Measurements from ENCODE around the gene KRT3. TPM values are rescaled to one million over a fixed set of nuclear protein-coding genes. Genes with fewer than 3 reads are reported as not detected.
A peak's percentile ranks its signal among the peaks of the same experiment; 100 is the strongest.

Gene KRT3
- polyA plus RNA-seq, 6 donors from 2014 or later: not detected

GRCh38 chr12:52832985-52833905 lies 37.3 kb upstream of the KRT3 start:
- Mint-ChIP-seq H3K27me3 (peaks cover under 1 to 43% (median 28%) of the 10 kb centered on the region in 3 donors), H3K27ac (no peak overlapping the region), H3K36me3 (no peaks in the 10 kb centered on the region), H3K4me1 (no peaks in the 10 kb centered on the region), H3K4me3 (no peak overlapping the region), H3K9me3 (peaks cover 0 to 2% (median 0%) of the 10 kb centered on the region in 7 donors)
- DNase-seq (no peak), ATAC-seq (ENCODE audit: low read depth in 2 of 2) (no peak)

- no peak overlapping the region for H3K27ac Mint-ChIP-seq
- no peaks in the 10 kb centered on the region for H3K9me3 Mint-ChIP-seq
- H3K4me1 Mint-ChIP-seq: no peaks in the 10 kb centered on the region
- peaks cover 4 to 37% (median 24%) of the 10 kb centered on the region in 3 donors for H3K27me3 Mint-ChIP-seq
- DNase-seq (no peak), ATAC-seq (ENCODE audit: low read depth in 2 of 2) (no peak)
- H3K36me3 Mint-ChIP-seq: no peaks in the 10 kb centered on the region
- H3K4me3 Mint-ChIP-seq: no peak overlapping the region
Observed at GRCh38 chr12:52832451-52832850, 36.5 kb upstream of the KRT3 start.

DNA sequence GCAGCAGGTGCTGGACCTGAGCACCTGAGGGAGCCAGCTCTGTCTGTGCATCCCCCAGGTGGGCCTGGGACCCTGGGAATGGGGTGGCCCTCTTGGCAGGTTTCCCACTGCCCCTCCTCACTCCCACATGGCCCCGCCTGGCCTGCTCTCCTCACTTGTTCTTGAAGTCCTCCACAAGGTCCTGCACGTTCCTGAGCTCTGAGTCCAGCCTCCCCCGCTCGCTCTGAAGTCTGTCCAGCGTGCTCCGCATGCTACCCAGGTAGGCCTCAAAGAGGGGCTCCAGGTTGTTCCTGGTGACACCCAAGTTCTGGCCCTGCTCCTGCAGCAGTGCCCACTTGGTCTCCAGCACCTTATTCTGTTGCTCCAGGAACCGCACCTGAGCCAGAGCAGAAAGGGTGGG lies 35.3 kb upstream of the KRT3 start:
- Mint-ChIP-seq H3K36me3 (no peaks in the 10 kb centered on the region), H3K27ac (no peak overlapping the region), H3K4me3 (no peak overlapping the region), H3K4me1 (no peaks in the 10 kb centered on the region), H3K9me3 (no peaks in the 10 kb centered on the region), H3K27me3 (peaks cover 13 to 37% (median 22%) of the 10 kb centered on the region in 3 donors)
- no peak for DNase-seq
- ATAC-seq (ENCODE audit: low read depth in 2 of 2): no peak

- no peak overlapping the region for H3K27ac Mint-ChIP-seq
- no peak for ATAC-seq (ENCODE audit: low read depth in 2 of 2)
- H3K9me3 Mint-ChIP-seq: no peaks in the 10 kb centered on the region
- no peak overlapping the region for H3K4me3 Mint-ChIP-seq
- H3K36me3 Mint-ChIP-seq: no peaks in the 10 kb centered on the region
- H3K27me3 Mint-ChIP-seq: peaks cover 13 to 40% (median 16%) of the 10 kb centered on the region in 3 donors
- no peak for DNase-seq
- H3K4me1 Mint-ChIP-seq: no peaks in the 10 kb centered on the region
Observed at GRCh38 chr12:52829986-52830770, 34.3 kb upstream of the KRT3 start.

DNA sequence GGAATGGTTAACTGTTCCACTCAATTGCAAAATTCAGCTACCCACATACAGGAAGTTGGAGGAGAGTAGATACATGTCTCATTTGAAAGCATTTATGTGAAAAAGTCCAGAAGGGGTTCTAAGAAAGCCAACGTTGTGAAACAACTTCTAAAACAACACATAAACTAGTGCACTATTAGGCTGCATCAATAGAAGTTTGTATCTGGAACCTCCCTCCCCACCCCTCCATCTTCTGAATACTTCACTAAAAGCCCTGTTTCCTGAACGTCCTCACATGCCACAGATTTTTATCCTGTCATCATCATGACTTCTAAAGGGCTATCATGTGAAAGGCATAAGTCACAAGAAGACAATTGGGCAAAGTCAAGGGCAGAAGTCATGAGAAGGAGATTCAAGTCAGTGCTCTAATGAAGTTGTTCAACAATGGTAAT lies 32.7 kb upstream of the KRT3 start:
- no peak for DNase-seq
- no peaks in the 10 kb centered on the region for H3K36me3 Mint-ChIP-seq
- no peaks in the 10 kb centered on the region for H3K9me3 Mint-ChIP-seq
- peaks cover 13 to 45% (median 16%) of the 10 kb centered on the region in 3 donors for H3K27me3 Mint-ChIP-seq
- no peaks in the 10 kb centered on the region for H3K4me1 Mint-ChIP-seq
- ATAC-seq (ENCODE audit: low read depth in 2 of 2): no peak
- no peak overlapping the region for H3K27ac Mint-ChIP-seq
- no peak overlapping the region for H3K4me3 Mint-ChIP-seq

DNA sequence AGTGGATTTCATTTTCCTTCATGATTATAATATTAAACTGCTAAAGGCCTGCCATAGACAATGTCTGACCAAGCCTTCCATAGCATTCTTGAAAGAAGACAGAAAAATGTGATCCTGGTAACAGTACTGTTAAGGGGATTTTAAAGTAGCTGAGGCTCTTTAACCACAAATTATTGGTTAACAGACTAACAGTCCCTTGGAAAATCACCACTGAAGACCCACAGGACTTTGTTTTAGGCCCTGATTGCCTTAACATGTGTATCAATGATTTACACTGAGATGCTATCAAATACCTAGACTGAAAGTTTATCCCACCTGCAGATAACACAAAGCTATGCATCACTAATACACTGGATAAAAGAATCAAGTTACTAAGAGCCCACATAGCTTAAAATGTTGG lies 32.2 kb upstream of the KRT3 start:
- ATAC-seq (ENCODE audit: low read depth in 2 of 2) (no peak), DNase-seq (no peak)
- no peak overlapping the region for H3K27ac Mint-ChIP-seq
- no peaks in the 10 kb centered on the region for H3K9me3 Mint-ChIP-seq
- no peak overlapping the region for H3K4me3 Mint-ChIP-seq
- H3K4me1 Mint-ChIP-seq: no peaks in the 10 kb centered on the region
- no peaks in the 10 kb centered on the region for H3K36me3 Mint-ChIP-seq
- peaks cover 13 to 47% (median 16%) of the 10 kb centered on the region in 3 donors for H3K27me3 Mint-ChIP-seq

DNA sequence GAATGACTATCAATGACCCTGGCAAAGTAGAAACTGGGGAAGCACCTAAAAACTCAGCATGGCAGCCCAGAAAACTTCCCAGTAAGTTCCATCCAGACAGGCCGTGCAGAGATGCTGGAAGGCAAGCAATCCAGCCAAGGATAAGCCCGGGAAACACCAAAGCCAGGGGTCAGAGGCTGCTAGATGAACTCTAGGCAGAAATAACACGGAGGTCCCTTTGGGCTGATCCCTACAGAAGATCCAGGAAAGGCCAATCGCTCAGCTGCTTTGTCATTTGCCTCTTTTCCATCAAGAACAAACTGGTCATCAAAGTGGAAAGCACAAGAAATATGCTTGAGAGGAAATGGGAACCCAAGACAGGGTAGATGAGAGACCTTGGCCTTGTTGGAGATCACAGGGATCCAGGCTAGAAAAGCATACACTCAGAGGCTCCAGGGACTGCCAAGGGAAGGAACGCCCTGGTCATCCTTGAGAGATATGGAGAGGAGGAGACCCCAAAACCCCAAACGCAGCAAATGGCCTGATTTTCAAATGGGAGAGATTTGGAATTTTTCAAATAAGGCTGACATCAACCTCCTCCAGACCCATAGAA lies 31.7 kb upstream of the KRT3 start:
- no peaks in the 10 kb centered on the region for H3K9me3 Mint-ChIP-seq
- peaks cover 13 to 46% (median 16%) of the 10 kb centered on the region in 3 donors for H3K27me3 Mint-ChIP-seq
- ATAC-seq (ENCODE audit: low read depth in 2 of 2) (no peak), DNase-seq (no peak)
- no peaks in the 10 kb centered on the region for H3K4me1 Mint-ChIP-seq
- no peak overlapping the region for H3K4me3 Mint-ChIP-seq
- no peaks in the 10 kb centered on the region for H3K36me3 Mint-ChIP-seq
- no peak overlapping the region for H3K27ac Mint-ChIP-seq

DNA sequence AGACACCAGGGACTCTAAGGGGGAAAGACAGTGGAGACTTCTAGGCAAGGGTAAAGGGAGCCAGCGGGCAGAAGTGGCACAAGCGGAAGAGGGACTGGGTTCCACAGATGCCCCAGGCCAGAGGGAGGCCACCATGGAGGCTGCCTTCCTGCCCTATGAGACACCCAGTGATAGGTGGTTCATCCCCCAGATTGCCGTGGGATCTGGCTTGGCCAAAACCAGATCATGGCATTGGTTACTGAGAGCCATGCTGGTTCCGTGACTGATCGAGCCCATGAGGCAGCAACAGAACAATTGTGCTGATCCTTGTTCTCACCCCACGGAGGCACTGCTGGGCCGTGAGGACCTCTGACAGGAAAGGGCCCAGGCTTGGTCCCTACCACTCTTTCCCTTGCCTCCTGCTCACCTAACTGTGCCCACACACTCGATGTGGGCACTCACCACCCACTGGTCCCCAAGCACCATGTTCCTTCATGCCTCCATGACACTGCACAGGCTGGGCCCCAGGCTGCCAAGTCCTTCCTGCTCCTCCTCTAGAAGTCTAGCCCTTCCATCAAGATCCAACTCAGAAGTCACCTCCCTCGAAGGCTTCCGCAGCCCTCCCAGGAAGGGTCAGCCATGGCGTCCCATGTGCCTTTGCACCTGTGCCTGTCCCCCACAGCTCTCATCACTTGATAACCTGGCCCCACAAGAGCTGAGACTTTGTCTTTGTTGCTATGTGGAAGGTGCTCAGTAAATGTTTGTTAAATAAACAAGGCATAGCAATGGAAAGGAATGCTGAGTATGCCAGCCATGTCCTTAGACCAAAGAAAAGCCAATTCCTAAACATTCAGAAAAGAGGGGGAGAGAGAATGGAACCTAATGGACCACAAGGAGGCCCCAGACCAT lies 30.9 kb upstream of the KRT3 start:
- Mint-ChIP-seq H3K9me3 (no peaks in the 10 kb centered on the region), H3K27me3 (peaks cover 13 to 45% (median 16%) of the 10 kb centered on the region in 3 donors), H3K4me1 (no peaks in the 10 kb centered on the region), H3K36me3 (no peaks in the 10 kb centered on the region), H3K27ac (no peak overlapping the region), H3K4me3 (no peak overlapping the region)
- no peak for DNase-seq
- no peak for ATAC-seq (ENCODE audit: low read depth in 2 of 2)

DNA sequence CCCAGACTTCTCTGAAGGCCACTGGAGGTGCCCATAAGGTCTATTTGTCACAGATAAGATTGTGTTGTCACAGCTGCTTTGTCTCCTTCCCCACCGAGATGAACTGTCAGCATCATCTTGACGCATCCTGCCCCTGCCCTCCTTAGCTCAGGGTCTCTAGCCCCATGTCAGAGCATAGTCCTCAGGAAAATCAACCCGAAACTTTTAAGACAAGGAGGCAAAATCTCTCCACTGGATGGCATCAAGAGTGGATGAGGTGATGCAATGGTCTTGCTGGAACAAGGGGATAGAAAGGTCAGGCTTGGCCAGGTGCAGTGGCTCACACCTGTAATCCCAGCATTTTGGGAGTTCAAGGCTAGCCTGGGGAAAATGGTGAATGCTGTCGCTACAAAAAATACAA lies 30.0 kb upstream of the KRT3 start:
- H3K36me3 Mint-ChIP-seq: no peaks in the 10 kb centered on the region
- no peak overlapping the region for H3K27ac Mint-ChIP-seq
- peak overlapping the region in 1 of 8 donors; percentile 42 for H3K4me3 Mint-ChIP-seq
- H3K9me3 Mint-ChIP-seq: no peaks in the 10 kb centered on the region
- H3K27me3 Mint-ChIP-seq: peaks cover 13 to 52% (median 16%) of the 10 kb centered on the region in 3 donors
- no peak for ATAC-seq (ENCODE audit: low read depth in 2 of 2)
- DNase-seq: no peak
- H3K4me1 Mint-ChIP-seq: no peaks in the 10 kb centered on the region

GRCh38 chr12:52824741-52825410 lies 29.0 kb upstream of the KRT3 start:
- Mint-ChIP-seq H3K36me3 (no peaks in the 10 kb centered on the region), H3K4me1 (no peaks in the 10 kb centered on the region), H3K9me3 (no peaks in the 10 kb centered on the region), H3K27me3 (peaks cover 11 to 56% (median 13%) of the 10 kb centered on the region in 3 donors), H3K4me3 (no peak overlapping the region), H3K27ac (no peak overlapping the region)
- ATAC-seq (ENCODE audit: low read depth in 2 of 2): no peak
- no peak for DNase-seq

DNA sequence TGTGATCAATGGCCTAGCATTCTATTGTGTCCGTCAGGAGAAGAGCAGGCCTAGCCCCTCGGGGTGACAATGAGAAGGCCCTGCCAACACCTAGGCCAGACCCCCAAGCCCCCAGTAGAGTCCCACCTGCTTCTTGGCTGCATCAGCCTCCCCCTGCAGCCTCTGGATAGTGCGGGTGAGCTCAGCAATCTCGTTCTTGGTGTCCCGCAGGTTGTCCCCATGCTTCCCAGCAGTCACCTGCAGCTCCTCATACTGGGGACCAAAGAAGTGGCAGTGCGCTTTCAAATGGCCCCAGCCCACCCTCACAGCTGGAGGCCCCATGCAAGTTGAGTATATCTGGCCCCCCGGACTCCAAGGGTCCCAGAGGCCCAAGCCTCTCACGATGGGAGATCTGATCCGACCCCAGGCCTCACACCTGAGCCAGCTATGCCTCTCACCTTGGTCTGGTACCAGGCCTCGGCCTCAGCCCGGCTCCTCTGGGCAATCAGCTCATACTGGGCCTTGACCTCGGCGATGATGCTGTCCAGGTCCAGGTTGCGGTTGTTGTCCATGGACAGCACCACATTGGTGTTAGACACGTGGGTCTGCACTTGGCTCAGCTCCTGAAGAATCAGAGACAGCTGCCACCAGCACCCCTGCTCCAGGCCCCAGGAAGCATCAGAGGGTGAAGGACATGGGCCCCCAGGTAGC lies 28.0 kb upstream of the KRT3 start:
- H3K4me1 Mint-ChIP-seq: no peaks in the 10 kb centered on the region
- no peaks in the 10 kb centered on the region for H3K9me3 Mint-ChIP-seq
- DNase-seq: no peak
- H3K36me3 Mint-ChIP-seq: no peaks in the 10 kb centered on the region
- no peak overlapping the region for H3K4me3 Mint-ChIP-seq
- no peak overlapping the region for H3K27ac Mint-ChIP-seq
- H3K27me3 Mint-ChIP-seq: peaks cover 13 to 64% (median 19%) of the 10 kb centered on the region in 3 donors
- no peak for ATAC-seq (ENCODE audit: low read depth in 2 of 2)

All from naive B cell (primary cell).